HG02938 (cell line): ENCODE data around the gene PPIB.
"Not testable (repeated sequence)": the region's sequence is repeated elsewhere in the genome, so short reads cannot be mapped to it uniquely, and the experiment has no call there.

Source experiments
- ATAC-seq: cut with Tn5 transposase; IDR thresholded peaks from one replicate; pipeline ENCODE4 v1.9.1; 2021; ENCODE audit warnings: mild to moderate bottlenecking, moderate library complexity; ENCODE audit not compliant: unreplicated experiment

PPIB gene

GRCh38 chr15:64110950-64111678, 51.7 kb downstream of the PPIB start:
- no peak for ATAC-seq

GRCh38 chr15:64110108-64110701, 52.6 kb downstream of the PPIB start:
- ATAC-seq = not testable (repeated sequence)

GRCh38 chr15:64107337-64107736, 55.5 kb downstream of the PPIB start:
- no peak for ATAC-seq
